Mesothelial cell of epicardium (in vitro differentiated cells): ENCODE measurements around the gene SSR1. TPM values are rescaled to one million over a fixed set of nuclear protein-coding genes. Genes with fewer than 3 reads are reported as not detected.
"Not testable (repeated sequence)": the region's sequence is repeated elsewhere in the genome, so short reads cannot be mapped to it uniquely, and the experiment has no call there.

ENCODE experiments used
- DNase-seq, 2 experiments: peaks; one replicate each; pipeline ENCODE4 v3.0.0; 2021; ENCODE audit warnings: low spot score in 2 of 2; ENCODE audit not compliant: unreplicated experiment in 2 of 2
- H3K27ac Mint-ChIP-seq: 2 replicates; pipeline ENCODE4 v1.8.0; 2021; ENCODE audit warnings: mixed read lengths
- H3K27me3 Mint-ChIP-seq: 2 replicates; pipeline ENCODE4 v1.8.0; 2021; ENCODE audit warnings: low read depth, mixed read lengths
- H3K36me3 Mint-ChIP-seq: 2 replicates; pipeline ENCODE4 v1.8.0; 2021; ENCODE audit warnings: mixed read lengths
- H3K4me1 Mint-ChIP-seq: 2 replicates; pipeline ENCODE4 v1.8.0; 2021; ENCODE audit warnings: mixed read lengths
- H3K4me3 Mint-ChIP-seq: 2 replicates; pipeline ENCODE4 v1.8.0; 2021; ENCODE audit warnings: mild to moderate bottlenecking, moderate library complexity, mixed read lengths
- H3K9me3 Mint-ChIP-seq: 2 replicates; pipeline ENCODE4 v1.8.0; 2021; ENCODE audit warnings: mixed read lengths
- total RNA-seq: library from RNA; stranded (reverse); gene quantifications from 3 replicates; pipeline ENCODE4 v1.2.1, GENCODE V29; 2021
- TF ChIP-seq, protein P1 (sequence below): fragments of 200-600 bp; sonication (generic); IDR thresholded peaks from one replicate; pipeline ENCODE4 v1.5.0; 2021; ENCODE audit warnings: antibody characterized with exemption; ENCODE audit not compliant: unreplicated experiment

SSR1 gene
- total RNA-seq, 1 donor from 2014 or later, result 115 TPM

DNA sequence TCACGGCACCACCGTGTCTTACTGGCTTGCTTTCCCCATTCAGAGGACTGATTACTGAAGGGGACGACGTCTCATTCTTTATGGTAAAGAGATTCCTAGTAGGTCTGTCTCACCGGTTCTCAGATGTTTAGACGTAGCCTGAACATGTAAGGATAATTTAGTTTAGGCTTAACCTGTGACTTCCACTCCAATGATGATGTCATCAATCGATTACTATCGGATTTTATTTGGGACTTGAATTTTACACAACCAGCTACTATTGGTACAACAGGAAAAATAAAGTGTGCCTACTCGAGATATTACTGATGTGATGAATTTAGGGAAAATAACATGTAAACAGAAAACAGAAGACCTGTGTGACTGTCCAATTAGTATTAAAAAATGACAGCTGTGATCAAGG is 4.5 kb upstream of the SSR1 start:
- Mint-ChIP-seq H3K27me3 (no peaks in the 10 kb centered on the region), H3K4me1 (peaks cover 7% of the 10 kb centered on the region), H3K36me3 (no peaks in the 10 kb centered on the region), H3K9me3 (no peaks in the 10 kb centered on the region), H3K27ac (no peak overlapping the region), H3K4me3 (no peak overlapping the region)
- TF ChIP-seq, protein P1, sequence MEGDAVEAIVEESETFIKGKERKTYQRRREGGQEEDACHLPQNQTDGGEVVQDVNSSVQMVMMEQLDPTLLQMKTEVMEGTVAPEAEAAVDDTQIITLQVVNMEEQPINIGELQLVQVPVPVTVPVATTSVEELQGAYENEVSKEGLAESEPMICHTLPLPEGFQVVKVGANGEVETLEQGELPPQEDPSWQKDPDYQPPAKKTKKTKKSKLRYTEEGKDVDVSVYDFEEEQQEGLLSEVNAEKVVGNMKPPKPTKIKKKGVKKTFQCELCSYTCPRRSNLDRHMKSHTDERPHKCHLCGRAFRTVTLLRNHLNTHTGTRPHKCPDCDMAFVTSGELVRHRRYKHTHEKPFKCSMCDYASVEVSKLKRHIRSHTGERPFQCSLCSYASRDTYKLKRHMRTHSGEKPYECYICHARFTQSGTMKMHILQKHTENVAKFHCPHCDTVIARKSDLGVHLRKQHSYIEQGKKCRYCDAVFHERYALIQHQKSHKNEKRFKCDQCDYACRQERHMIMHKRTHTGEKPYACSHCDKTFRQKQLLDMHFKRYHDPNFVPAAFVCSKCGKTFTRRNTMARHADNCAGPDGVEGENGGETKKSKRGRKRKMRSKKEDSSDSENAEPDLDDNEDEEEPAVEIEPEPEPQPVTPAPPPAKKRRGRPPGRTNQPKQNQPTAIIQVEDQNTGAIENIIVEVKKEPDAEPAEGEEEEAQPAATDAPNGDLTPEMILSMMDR, result no peak
- DNase-seq, result no peak

DNA sequence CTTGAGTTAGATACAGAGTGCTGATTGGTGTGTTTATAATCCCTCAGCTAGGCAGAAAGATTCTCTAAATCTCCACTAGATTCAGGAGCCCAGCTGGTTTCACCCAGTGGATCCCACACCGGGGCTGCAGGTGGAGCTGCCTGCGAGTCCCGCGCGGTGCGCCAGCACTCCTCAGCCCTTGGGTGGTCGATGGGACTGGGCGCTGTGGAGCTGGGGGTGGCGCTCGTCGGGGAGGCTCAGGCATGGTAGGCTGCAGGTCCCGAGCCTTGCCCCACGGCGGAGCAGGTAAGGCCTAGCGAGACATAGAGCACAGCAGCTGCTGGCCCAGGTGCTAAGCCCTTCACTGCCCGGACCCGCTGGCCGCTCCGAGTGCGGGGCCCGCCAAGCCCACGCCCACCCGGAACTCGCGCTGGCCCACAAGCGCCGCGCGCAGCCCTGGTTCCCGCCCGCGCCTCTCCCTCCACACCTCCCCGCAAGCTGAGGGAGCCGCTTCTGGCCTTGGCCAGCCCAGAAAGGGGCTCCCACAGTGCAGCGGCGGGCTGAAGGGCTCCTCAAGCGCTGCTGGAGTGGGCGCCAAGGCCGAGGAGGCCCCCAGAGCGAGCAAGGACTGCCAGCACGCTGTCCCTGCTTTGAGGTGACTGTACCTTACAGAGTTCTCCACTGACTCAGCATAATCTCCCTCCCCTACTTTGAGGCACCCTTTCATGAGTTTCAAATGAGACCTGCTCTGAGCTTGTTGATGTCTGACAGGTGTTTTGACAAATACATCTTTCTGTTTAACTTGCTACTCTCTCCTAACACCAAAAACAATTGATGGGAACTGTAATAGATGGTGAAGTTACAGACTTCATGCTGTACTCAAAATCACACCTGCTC is 3.9 kb upstream of the SSR1 start:
- Mint-ChIP-seq H3K4me3 (no peak overlapping the region), H3K4me1 (peaks cover 12% of the 10 kb centered on the region), H3K9me3 (no peaks in the 10 kb centered on the region), H3K27ac (no peak overlapping the region), H3K27me3 (no peaks in the 10 kb centered on the region), H3K36me3 (no peaks in the 10 kb centered on the region)
- DNase-seq, result no peak
- TF ChIP-seq, protein P1, result no peak

DNA sequence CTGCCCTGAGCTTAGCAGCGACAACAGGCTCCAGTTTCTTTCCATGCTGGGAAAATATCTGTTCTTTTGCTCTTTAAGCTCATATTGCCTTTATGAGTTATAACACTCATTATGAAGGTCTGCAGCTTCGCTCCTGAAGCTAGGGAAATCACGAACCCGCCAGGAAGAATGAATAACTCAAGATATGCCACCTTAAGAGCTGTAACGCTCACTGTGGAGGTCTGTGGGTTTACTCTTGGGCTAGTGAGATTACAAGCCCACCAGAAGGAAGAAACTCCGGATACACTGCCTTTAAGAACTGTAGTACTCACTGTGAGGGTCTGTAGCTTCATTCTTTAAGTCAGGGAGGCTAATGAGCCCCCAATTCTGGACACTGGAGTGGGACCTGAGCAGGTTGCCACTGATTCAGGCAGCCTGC is 3.0 kb upstream of the SSR1 start:
- no peak overlapping the region for H3K27ac Mint-ChIP-seq
- no peaks in the 10 kb centered on the region for H3K36me3 Mint-ChIP-seq
- TF ChIP-seq, protein P1, result no peak
- H3K4me1 Mint-ChIP-seq, result peaks cover 21% of the 10 kb centered on the region
- no peak for DNase-seq
- no peaks in the 10 kb centered on the region for H3K9me3 Mint-ChIP-seq
- H3K27me3 Mint-ChIP-seq, result no peaks in the 10 kb centered on the region
- H3K4me3 Mint-ChIP-seq, result no peak overlapping the region

DNA sequence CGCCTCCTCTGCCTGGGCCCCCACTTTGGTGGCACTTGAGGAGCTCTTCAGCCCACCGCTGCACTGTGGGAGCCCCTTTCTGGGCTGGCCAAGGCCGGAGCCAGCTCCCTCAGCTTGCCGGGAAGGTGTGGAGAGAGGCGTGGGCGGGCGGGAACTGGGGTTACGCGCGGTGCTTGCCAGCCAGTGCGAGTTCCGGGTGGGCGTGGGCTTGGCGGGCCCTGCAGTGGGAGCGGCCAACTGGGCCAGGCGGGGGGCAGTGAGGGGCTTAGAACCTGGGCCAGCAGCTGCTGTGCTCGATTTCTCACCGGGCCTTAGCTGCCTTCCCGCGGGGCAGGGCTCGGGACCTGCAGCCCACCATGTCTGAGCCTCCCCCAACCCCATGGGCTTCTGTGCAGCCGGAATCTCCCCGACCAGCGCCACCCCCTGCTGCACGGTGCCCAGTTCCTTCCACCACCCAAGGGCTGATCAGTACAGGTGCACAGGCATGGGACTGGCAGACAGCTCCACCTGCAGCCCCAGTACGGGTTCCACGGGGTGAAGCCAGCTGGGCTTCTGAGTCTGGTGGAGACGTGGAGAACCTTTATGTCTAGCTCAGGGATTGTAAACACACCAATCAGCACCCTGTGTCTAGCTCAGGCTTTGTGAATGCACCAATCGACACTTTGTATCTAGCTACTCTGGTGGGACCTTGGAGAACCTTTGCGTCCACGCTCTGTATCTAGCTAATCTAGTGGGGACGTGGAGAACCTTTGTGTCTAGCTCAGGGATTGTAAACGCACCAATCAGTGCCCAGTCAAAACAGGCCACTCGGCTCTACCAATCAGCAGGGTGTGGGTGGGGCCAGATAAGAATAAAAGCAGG is 2.3 kb upstream of the SSR1 start:
- H3K4me3 Mint-ChIP-seq, H3K9me3 Mint-ChIP-seq, H3K27me3 Mint-ChIP-seq, H3K36me3 Mint-ChIP-seq, H3K27ac Mint-ChIP-seq, DNase-seq: not testable (repeated sequence)
- H3K4me1 Mint-ChIP-seq, result peaks cover 21% of the 10 kb centered on the region

DNA sequence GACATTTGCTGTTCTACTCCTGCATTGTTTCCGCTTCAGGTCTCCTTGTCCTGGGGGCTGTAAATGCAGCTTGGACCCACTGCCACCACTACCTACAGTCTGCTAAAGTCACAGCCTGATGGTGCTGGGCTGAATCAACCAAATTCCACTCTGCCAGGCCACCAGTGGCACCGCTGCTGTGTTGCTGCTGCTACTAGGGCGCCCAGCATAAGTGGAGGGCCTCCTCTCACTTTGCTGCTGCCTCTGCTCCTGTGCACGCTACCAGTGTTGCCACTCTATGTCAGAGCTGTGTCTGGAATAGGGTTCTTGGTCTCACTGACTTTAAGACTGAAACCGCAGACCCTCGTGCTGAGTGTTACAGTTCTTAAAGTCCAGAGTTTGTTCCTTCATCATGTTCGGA is 1.4 kb upstream of the SSR1 start:
- Mint-ChIP-seq H3K27me3 (no peaks in the 10 kb centered on the region), H3K9me3 (no peaks in the 10 kb centered on the region), H3K4me3 (peak overlapping the region; percentile 97), H3K27ac (no peak overlapping the region), H3K4me1 (peaks cover 21% of the 10 kb centered on the region), H3K36me3 (peaks cover 8% of the 10 kb centered on the region)
- no peak for DNase-seq
- TF ChIP-seq, protein P1, result no peak
